AG04450 (cell line): ENCODE measurements around the gene IGHMBP2. TPM values are rescaled to one million over a fixed set of nuclear protein-coding genes. Genes with fewer than 3 reads are reported as not detected.

Experiments
- CTCF ChIA-PET: fragments of 300-600, 350-600 bp; formaldehyde crosslinking; extraction: SDS; loops from one replicate; lab custom pipeline; 2022; ENCODE audit warnings: antibody characterized with exemption, inconsistent platforms; lab: Charles Lee
- POLR2A ChIA-PET: fragments of 350-600 bp; formaldehyde crosslinking; extraction: SDS; loops from one replicate; lab custom pipeline; 2021; ENCODE audit warnings: antibody characterized with exemption, inconsistent platforms; lab: Yijun Ruan, JAX
- DNase-seq: peaks from one replicate; pipeline ENCODE4 v3.0.0-alpha.2; 2011; ENCODE audit warnings: low read depth, low spot score
- H3K27ac ChIP-seq: one replicate; pipeline ENCODE4 v1.5.1; 2012; ENCODE audit warnings: low read depth, low read length, control low read depth
- H3K27me3 ChIP-seq: one replicate; pipeline ENCODE4 v1.6.0; 2012; ENCODE audit warnings: low read length; ENCODE audit not compliant: control insufficient read depth, insufficient read depth
- H3K4me3 ChIP-seq: 2 replicates; pipeline ENCODE4 v1.5.1; 2011; ENCODE audit warnings: mild to moderate bottlenecking, low read depth, low read length, control low read depth
- H3K9me3 ChIP-seq: 2 replicates; pipeline ENCODE4 v1.5.1; 2012; ENCODE audit warnings: low read length; ENCODE audit not compliant: control insufficient read depth, insufficient read depth
- polyA plus RNA-seq: library from polyadenylated mRNA; depleted of rRNA; stranded (reverse); fragments of >200 nt; gene quantifications from 2 replicates; pipeline ENCODE4 v1.2.3, GENCODE V29; 2011
- TF ChIP-seq, protein P1 (sequence below): IDR thresholded peaks from 2 replicates; pipeline ENCODE4 v1.5.1; 2011; ENCODE audit warnings: low read depth, low read length, control low read depth, inconsistent platforms

IGHMBP2 gene
- polyA plus RNA-seq, 1 experiment = 8.7 TPM

DNA sequence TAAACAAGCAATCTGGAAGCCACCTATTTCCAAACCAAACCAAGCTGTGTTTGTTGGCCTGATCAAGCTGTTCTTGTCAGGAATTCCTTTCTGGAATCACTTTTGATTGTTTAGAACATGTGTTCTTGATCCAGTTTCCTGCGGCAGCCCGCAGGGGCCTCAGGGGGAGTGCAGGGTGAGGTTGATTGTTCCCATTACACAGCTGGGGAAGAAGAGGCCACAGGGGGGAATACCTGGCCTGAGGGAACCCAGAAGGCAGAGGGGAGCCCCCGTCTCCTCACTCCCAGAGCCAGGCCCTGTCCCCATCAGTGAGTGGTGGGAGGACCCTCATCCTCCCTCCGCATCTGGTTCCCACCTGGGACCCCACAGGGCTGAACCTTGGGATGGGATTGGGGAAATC is 72.9 kb downstream of the IGHMBP2 start:
- DNase-seq = no peak
- no peak overlapping the region for H3K27ac ChIP-seq
- TF ChIP-seq, protein P1, sequence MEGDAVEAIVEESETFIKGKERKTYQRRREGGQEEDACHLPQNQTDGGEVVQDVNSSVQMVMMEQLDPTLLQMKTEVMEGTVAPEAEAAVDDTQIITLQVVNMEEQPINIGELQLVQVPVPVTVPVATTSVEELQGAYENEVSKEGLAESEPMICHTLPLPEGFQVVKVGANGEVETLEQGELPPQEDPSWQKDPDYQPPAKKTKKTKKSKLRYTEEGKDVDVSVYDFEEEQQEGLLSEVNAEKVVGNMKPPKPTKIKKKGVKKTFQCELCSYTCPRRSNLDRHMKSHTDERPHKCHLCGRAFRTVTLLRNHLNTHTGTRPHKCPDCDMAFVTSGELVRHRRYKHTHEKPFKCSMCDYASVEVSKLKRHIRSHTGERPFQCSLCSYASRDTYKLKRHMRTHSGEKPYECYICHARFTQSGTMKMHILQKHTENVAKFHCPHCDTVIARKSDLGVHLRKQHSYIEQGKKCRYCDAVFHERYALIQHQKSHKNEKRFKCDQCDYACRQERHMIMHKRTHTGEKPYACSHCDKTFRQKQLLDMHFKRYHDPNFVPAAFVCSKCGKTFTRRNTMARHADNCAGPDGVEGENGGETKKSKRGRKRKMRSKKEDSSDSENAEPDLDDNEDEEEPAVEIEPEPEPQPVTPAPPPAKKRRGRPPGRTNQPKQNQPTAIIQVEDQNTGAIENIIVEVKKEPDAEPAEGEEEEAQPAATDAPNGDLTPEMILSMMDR = no peak
- POLR2A ChIA-PET = no interaction called here
- CTCF ChIA-PET = no interaction called here
- peaks cover 33% of the 10 kb centered on the region for H3K27me3 ChIP-seq
- H3K4me3 ChIP-seq = no peak overlapping the region
- H3K9me3 ChIP-seq = peaks cover 6% of the 10 kb centered on the region; the same call in 1 of the 2 replicates

DNA sequence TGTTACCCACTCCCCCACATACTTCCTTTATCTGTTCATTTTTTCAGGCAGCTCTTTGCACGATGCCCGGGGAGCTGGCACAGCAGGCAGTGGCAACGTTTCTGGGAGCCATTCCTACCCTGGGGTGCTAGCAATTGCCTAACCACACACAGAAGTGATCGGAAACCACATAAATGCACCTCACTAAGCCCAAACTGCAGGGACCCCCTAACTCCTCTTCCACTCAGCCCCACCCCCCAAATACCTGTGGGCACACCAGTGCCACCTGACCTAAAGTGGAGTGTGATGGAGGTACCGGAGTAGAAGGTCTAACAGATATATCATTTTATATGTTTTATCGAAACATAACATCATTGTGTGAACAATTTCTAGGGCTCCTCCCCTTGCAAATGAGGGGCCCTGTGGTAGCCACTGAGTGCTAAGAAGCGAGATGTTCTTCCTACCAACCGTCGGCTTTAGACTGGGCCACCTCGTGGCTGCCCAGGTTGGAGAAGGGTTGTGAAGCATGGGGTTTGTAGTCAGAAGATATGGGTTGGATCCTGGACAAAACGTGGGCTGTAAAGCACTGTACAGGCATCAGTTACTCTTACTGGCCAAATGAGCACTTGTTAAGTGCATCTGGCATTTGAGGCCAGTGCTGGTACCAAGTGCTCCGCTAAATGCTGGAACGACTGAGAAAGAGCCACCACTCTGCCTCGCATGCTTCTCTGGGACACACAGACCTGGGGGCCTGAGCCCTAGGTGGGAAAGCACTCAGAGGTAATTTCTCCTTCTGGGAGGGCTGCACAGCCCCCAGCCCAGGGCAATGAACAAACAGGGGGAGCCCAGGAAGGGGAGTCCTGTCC is 74.3 kb downstream of the IGHMBP2 start:
- ChIA-PET CTCF (interaction anchor here (0.6 kb wide), 1 partner anchor 265 kb away, joined by 3 read pairs; no protein-coding TSS in a partner anchor), POLR2A (no interaction called here)
- no peak for DNase-seq
- peaks cover 6% of the 10 kb centered on the region; the same call in 1 of the 2 replicates for H3K9me3 ChIP-seq
- TF ChIP-seq, protein P1 = no peak
- no peak overlapping the region for H3K4me3 ChIP-seq
- H3K27me3 ChIP-seq = peaks cover 29% of the 10 kb centered on the region
- no peak overlapping the region for H3K27ac ChIP-seq

DNA sequence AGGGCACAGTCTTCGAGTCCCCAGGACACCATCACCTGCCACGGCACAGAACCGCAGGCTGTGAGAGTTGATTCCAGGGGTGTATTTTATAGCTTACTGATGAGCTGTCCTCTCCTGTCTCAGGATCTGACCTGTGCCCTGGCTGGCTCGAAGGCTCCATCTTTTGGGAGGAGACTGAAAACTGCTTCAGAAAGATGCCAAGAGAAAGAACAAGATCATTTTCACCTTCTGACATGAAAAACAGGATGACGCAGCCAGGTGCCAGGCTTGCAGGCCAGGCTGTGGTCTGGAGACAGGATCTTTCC is 74.9 kb downstream of the IGHMBP2 start:
- CTCF ChIA-PET = no interaction called here
- TF ChIP-seq, protein P1 = no peak
- no peak overlapping the region for H3K27ac ChIP-seq
- POLR2A ChIA-PET = no interaction called here
- H3K4me3 ChIP-seq = no peak overlapping the region
- DNase-seq = no peak
- H3K9me3 ChIP-seq = peaks cover 6% of the 10 kb centered on the region; the same call in 1 of the 2 replicates
- peaks cover 29% of the 10 kb centered on the region for H3K27me3 ChIP-seq

DNA sequence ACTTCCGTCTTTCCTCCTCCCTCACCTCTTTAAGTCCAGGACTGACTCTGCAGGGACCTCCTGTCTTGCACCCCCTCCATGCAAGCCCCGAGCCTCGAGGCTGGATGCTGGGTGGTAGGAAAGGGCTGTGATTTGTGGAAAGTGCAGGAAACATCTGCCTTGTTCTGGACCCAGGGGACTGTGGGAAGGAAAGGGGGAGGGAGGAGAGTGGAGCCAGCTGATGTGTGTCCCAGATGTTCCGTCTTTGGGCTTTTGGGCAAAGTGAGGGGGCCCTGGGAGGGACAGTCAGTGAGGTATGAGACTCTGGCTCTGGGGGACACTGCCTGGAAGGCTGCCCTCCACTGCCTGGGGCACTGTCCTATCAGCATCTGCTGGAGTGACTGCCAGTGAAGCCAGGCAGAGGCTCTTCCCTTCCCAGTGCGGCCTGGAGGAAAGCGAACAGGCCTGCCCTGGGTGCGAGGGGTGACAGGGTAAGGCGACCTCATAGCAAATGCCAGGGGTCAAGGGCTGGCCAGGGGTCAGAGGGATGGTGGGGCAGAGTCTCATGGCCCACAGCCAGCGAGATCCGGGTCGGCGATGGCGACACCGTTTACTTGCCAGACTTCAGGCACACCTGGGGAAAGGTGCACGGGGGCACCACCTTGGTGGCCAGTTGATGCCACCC is 75.4 kb downstream of the IGHMBP2 start:
- TF ChIP-seq, protein P1 = no peak
- Histone ChIP-seq H3K27me3 (peaks cover 29% of the 10 kb centered on the region), H3K27ac (no peak overlapping the region), H3K4me3 (no peak overlapping the region), H3K9me3 (peaks cover 6% of the 10 kb centered on the region; the same call in 1 of the 2 replicates)
- DNase-seq = no peak
- ChIA-PET CTCF (no interaction called here), POLR2A (no interaction called here)
